A673 (cell line): ENCODE measurements around the gene IGFBPL1.

Source experiments
- CTCF ChIP-seq: fragments of 300-800, 200-600 bp; sonication (generic); conservative IDR thresholded peaks from 2 replicates; pipeline ENCODE4 v1.5.1; 2017; ENCODE audit warnings: low read depth, mild to moderate bottlenecking, antibody characterized with exemption, low read length, moderate library complexity, mixed read lengths
- EZH2 ChIP-seq: fragments of 200-600 bp; sonication (generic); IDR thresholded peaks from 2 replicates; pipeline ENCODE4 v1.6.1; 2017; ENCODE audit warnings: borderline replicate concordance, low read depth, mild to moderate bottlenecking, mixed read lengths, antibody characterized with exemption, low read length; ENCODE audit not compliant: poor library complexity, severe bottlenecking

GRCh38 chr9:38359689-38360385 is 64.4 kb downstream of the IGFBPL1 start:
- TF ChIP-seq CTCF (no peak), EZH2 (no peak)
